H9 (cell line): ENCODE data around the gene BACH2. TPM values are rescaled to one million over a fixed set of nuclear protein-coding genes. Genes with fewer than 3 reads are reported as not detected.

Source experiments
- DNase-seq: peaks from one replicate; pipeline ENCODE4 v3.0.0-alpha.2; 2017
- H2AFZ ChIP-seq: one replicate; pipeline ENCODE4 v1.6.1; 2013; ENCODE audit warnings: mild to moderate bottlenecking, low read length, control low read depth, moderate library complexity
- H2AK5ac ChIP-seq: 2 replicates; pipeline ENCODE4 v1.6.1; 2013; ENCODE audit warnings: low read length, control low read depth, mixed read lengths; ENCODE audit not compliant: insufficient read length
- H2BK120ac ChIP-seq: one replicate; pipeline ENCODE4 v1.6.1; 2013; ENCODE audit warnings: low read depth, mild to moderate bottlenecking, low read length, control low read depth, inconsistent platforms; ENCODE audit not compliant: poor library complexity, severe bottlenecking
- H2BK12ac ChIP-seq: 2 replicates; pipeline ENCODE4 v1.6.1; 2013; ENCODE audit warnings: low read length, control low read depth, mixed read lengths, low read depth; ENCODE audit not compliant: insufficient read length
- H2BK15ac ChIP-seq: 2 replicates; pipeline ENCODE4 v1.6.1; 2013; ENCODE audit warnings: low read depth, low read length, control low read depth
- H2BK20ac ChIP-seq: one replicate; pipeline ENCODE4 v1.6.1; 2013; ENCODE audit warnings: low read depth, mild to moderate bottlenecking, low read length, control low read depth, inconsistent platforms; ENCODE audit not compliant: poor library complexity, severe bottlenecking
- H2BK5ac ChIP-seq: 2 replicates; pipeline ENCODE4 v1.6.1; 2013; ENCODE audit warnings: low read length, control low read depth, mixed read lengths; ENCODE audit not compliant: insufficient read length
- H3K14ac ChIP-seq: 2 replicates; pipeline ENCODE4 v1.6.1; 2013; ENCODE audit warnings: low read length, control low read depth; ENCODE audit not compliant: insufficient read depth
- H3K18ac ChIP-seq: 2 replicates; pipeline ENCODE4 v1.6.1; 2013; ENCODE audit warnings: low read depth, mild to moderate bottlenecking, mixed read lengths, low read length, control low read depth; ENCODE audit not compliant: insufficient read length
- H3K23ac ChIP-seq: 2 replicates; pipeline ENCODE4 v1.6.1; 2013; ENCODE audit warnings: low read length, control low read depth, mixed read lengths, low read depth; ENCODE audit not compliant: insufficient read length
- H3K23me2 ChIP-seq: 2 replicates; pipeline ENCODE4 v1.6.1; 2013; ENCODE audit warnings: low read depth, mild to moderate bottlenecking, mixed read lengths, low read length, control low read depth; ENCODE audit not compliant: insufficient read length, poor library complexity, severe bottlenecking
- H3K27ac ChIP-seq: 2 replicates; pipeline ENCODE4 v1.5.1; 2013; ENCODE audit warnings: low read length, control low read depth, mixed read lengths, low read depth; ENCODE audit not compliant: insufficient read length
- H3K27me3 ChIP-seq: 2 replicates; pipeline ENCODE4 v1.6.1; 2013; ENCODE audit warnings: low read length, control low read depth, inconsistent platforms; ENCODE audit not compliant: insufficient read depth
- H3K4ac ChIP-seq: 2 replicates; pipeline ENCODE4 v1.6.1; 2013; ENCODE audit warnings: low read depth, mild to moderate bottlenecking, control low read depth, inconsistent platforms, low read length, moderate library complexity
- H3K4me1 ChIP-seq: 2 replicates; pipeline ENCODE4 v1.6.1; 2013; ENCODE audit warnings: low read length, control low read depth, inconsistent platforms; ENCODE audit not compliant: insufficient read depth
- H3K4me2 ChIP-seq: 2 replicates; pipeline ENCODE4 v1.6.1; 2013; ENCODE audit warnings: low read length, control low read depth, mixed read lengths; ENCODE audit not compliant: insufficient read length, insufficient read depth
- H3K56ac ChIP-seq: 2 replicates; pipeline ENCODE4 v1.6.1; 2013; ENCODE audit warnings: low read depth, mild to moderate bottlenecking, mixed read lengths, low read length, control low read depth; ENCODE audit not compliant: insufficient read length
- H3K79me1 ChIP-seq: 2 replicates; pipeline ENCODE4 v1.6.1; 2013; ENCODE audit warnings: low read depth, mild to moderate bottlenecking, moderate library complexity, low read length, control low read depth, inconsistent platforms; ENCODE audit not compliant: insufficient read depth, poor library complexity, severe bottlenecking
- H3K79me2 ChIP-seq: 2 replicates; pipeline ENCODE4 v1.6.1; 2013; ENCODE audit warnings: low read length, control low read depth, inconsistent platforms; ENCODE audit not compliant: insufficient read depth
- H3K9ac ChIP-seq: 2 replicates; pipeline ENCODE4 v1.6.1; 2013; ENCODE audit warnings: low read length, control low read depth, mixed read lengths; ENCODE audit not compliant: insufficient read length; ENCODE audit errors: extremely low read depth
- H3K9me3 ChIP-seq: one replicate; pipeline ENCODE4 v1.6.1; 2013; ENCODE audit warnings: low read depth, low read length, inconsistent platforms; ENCODE audit not compliant: control insufficient read depth
- H3T11ph ChIP-seq: one replicate; pipeline ENCODE4 v1.6.1; 2013; ENCODE audit warnings: mild to moderate bottlenecking, low read length, control low read depth, inconsistent platforms
- H4K20me1 ChIP-seq: one replicate; pipeline ENCODE4 v1.6.1; 2013; ENCODE audit not compliant: control insufficient read depth, insufficient read length, insufficient read depth
- H4K5ac ChIP-seq: 2 replicates; pipeline ENCODE4 v1.6.1; 2013; ENCODE audit warnings: low read depth, mild to moderate bottlenecking, mixed read lengths, low read length, control low read depth; ENCODE audit not compliant: insufficient read length
- H4K8ac ChIP-seq: replicated peaks from 2 replicates; pipeline ENCODE4 v1.6.1; 2013; ENCODE audit warnings: low read length, control low read depth, mixed read lengths, low read depth; ENCODE audit not compliant: insufficient read length
- H4K91ac ChIP-seq: 2 replicates; pipeline ENCODE4 v1.6.1; 2013; ENCODE audit warnings: low read depth, mild to moderate bottlenecking, moderate library complexity, mixed read lengths, low read length, control low read depth; ENCODE audit not compliant: insufficient read length
- H3K27ac Mint-ChIP-seq, 3 experiments: 2 replicates in 2 of 3; 3 replicates in 1 of 3; pipeline ENCODE4 v1.8.0; 2020 to 2021; ENCODE audit warnings: mixed read lengths in 3 of 3, mild to moderate bottlenecking in 1 of 3, moderate library complexity in 1 of 3
- H3K27me3 Mint-ChIP-seq: 2 replicates; pipeline ENCODE4 v1.8.0; 2021; ENCODE audit warnings: low read depth, mild to moderate bottlenecking, moderate library complexity, mixed read lengths
- H3K36me3 Mint-ChIP-seq, 3 experiments: 2 replicates in 2 of 3; 3 replicates in 1 of 3; pipeline ENCODE4 v1.8.0; 2020 to 2021; ENCODE audit warnings: low read depth in 3 of 3, mixed read lengths in 3 of 3; ENCODE audit not compliant: insufficient read depth in 1 of 3
- H3K4me1 Mint-ChIP-seq, 2 experiments: 2 replicates each; pipeline ENCODE4 v1.8.0; 2020; ENCODE audit warnings: mixed read lengths in 2 of 2
- H3K4me3 Mint-ChIP-seq, 2 experiments: 2 replicates in 1 of 2; 3 replicates in 1 of 2; pipeline ENCODE4 v1.8.0; 2020 to 2021; ENCODE audit warnings: mild to moderate bottlenecking in 2 of 2, mixed read lengths in 2 of 2, moderate library complexity in 1 of 2
- H3K9me3 Mint-ChIP-seq, 2 experiments: 2 replicates in 1 of 2; 3 replicates in 1 of 2; pipeline ENCODE4 v1.8.0; 2020; ENCODE audit warnings: mild to moderate bottlenecking in 2 of 2, mixed read lengths in 2 of 2, moderate library complexity in 1 of 2
- WGBS: extraction: QIAGEN DNeasy Blood & Tissue Kit; methylation state at CpG from one replicate; pipeline ENCODE4 v1.1.7; 2013; ENCODE audit warnings: missing lambda C conversion rate, low lambda C conversion rate, mixed read lengths; ENCODE audit not compliant: insufficient read length; ENCODE audit errors: extremely low coverage; 5-methylcytosine and 5-hydroxymethylcytosine counted together
- total RNA-seq: library from RNA; stranded (reverse); gene quantifications from 2 replicates; pipeline ENCODE4 v1.2.1, GENCODE V29; 2021
- TF ChIP-seq, protein P1 (sequence below): fragments of 200-600 bp; sonication (generic); conservative IDR thresholded peaks from 3 replicates; pipeline ENCODE4 v1.8.0; 2021; ENCODE audit warnings: antibody characterized with exemption, mild to moderate bottlenecking

The BACH2 gene
- total RNA-seq, 1 experiment from 2014 or later: 2.0 TPM

DNA sequence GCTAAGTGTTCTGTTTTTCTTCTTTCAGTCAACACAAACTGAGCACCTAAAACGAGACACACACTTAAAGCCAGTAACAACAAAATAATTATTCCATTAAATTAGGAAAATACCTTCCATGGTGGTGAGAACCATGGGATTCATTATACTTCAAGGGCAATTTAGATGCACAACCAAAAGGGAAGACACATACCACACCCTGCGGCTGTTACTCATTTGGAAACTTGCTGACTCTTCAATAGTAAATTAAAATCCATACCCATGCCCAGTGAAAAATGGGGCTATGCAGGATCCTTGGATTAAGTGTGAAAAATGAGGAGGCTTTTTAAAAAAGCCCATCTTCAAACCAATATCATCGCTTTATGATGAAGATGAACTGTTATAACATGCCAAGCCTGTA lies 259.7 kb downstream of the BACH2 start:
- Histone ChIP-seq H4K20me1 (no peaks in the 10 kb centered on the region), H2BK120ac (no peak overlapping the region), H4K8ac (no peak overlapping the region), H2BK12ac (no peak overlapping the region), H4K91ac (no peak overlapping the region), H2BK5ac (no peak overlapping the region), H3K23ac (no peak overlapping the region), H3K9me3 (no peaks in the 10 kb centered on the region), H3K79me1 (no peaks in the 10 kb centered on the region), H3K79me2 (no peaks in the 10 kb centered on the region), H3K4me1 (no peaks in the 10 kb centered on the region), H3T11ph (no peak overlapping the region), H3K23me2 (no peaks in the 10 kb centered on the region), H2BK15ac (no peak overlapping the region), H3K9ac (no peak overlapping the region), H3K4ac (no peak overlapping the region), H2AFZ (no peak overlapping the region), H3K56ac (no peak overlapping the region), H3K27ac (no peak overlapping the region), H2AK5ac (no peak overlapping the region), H4K5ac (no peak overlapping the region), H3K4me2 (no peak overlapping the region), H2BK20ac (no peak overlapping the region), H3K27me3 (no peaks in the 10 kb centered on the region), H3K18ac (no peak overlapping the region), H3K14ac (no peak overlapping the region)
- TF ChIP-seq, protein P1, sequence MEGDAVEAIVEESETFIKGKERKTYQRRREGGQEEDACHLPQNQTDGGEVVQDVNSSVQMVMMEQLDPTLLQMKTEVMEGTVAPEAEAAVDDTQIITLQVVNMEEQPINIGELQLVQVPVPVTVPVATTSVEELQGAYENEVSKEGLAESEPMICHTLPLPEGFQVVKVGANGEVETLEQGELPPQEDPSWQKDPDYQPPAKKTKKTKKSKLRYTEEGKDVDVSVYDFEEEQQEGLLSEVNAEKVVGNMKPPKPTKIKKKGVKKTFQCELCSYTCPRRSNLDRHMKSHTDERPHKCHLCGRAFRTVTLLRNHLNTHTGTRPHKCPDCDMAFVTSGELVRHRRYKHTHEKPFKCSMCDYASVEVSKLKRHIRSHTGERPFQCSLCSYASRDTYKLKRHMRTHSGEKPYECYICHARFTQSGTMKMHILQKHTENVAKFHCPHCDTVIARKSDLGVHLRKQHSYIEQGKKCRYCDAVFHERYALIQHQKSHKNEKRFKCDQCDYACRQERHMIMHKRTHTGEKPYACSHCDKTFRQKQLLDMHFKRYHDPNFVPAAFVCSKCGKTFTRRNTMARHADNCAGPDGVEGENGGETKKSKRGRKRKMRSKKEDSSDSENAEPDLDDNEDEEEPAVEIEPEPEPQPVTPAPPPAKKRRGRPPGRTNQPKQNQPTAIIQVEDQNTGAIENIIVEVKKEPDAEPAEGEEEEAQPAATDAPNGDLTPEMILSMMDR: no peak
- no peak overlapping the region for H3K27ac Mint-ChIP-seq
- H3K9me3 Mint-ChIP-seq: peaks cover 0 to 2% of the 10 kb centered on the region in 2 experiments; a peak in 1 of 5 replicates
- H3K36me3 Mint-ChIP-seq: no peaks in the 10 kb centered on the region
- no peak for DNase-seq
- H3K4me3 Mint-ChIP-seq: no peak overlapping the region
- WGBS: no CpG with 5 or more reads among the region's 3 CpGs
- H3K4me1 Mint-ChIP-seq: peaks cover 0 to 3% of the 10 kb centered on the region in 2 experiments; a peak in 1 of 4 replicates
- no peaks in the 10 kb centered on the region for H3K27me3 Mint-ChIP-seq
